Measurements from ENCODE around the gene SALL1.

GRCh38 chr16:51175081-51175480 is 24.0 kb upstream of the SALL1 start:
- TF ChIP-seq POLR2A (IDR thresholded peaks at IDR 0.05), result no peak
- TF ChIP-seq, protein P1, sequence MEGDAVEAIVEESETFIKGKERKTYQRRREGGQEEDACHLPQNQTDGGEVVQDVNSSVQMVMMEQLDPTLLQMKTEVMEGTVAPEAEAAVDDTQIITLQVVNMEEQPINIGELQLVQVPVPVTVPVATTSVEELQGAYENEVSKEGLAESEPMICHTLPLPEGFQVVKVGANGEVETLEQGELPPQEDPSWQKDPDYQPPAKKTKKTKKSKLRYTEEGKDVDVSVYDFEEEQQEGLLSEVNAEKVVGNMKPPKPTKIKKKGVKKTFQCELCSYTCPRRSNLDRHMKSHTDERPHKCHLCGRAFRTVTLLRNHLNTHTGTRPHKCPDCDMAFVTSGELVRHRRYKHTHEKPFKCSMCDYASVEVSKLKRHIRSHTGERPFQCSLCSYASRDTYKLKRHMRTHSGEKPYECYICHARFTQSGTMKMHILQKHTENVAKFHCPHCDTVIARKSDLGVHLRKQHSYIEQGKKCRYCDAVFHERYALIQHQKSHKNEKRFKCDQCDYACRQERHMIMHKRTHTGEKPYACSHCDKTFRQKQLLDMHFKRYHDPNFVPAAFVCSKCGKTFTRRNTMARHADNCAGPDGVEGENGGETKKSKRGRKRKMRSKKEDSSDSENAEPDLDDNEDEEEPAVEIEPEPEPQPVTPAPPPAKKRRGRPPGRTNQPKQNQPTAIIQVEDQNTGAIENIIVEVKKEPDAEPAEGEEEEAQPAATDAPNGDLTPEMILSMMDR (IDR thresholded peaks at IDR 0.05), result no peak
